TTC549 (cell line): ENCODE results near the gene PPP2R1A.
"Not testable (repeated sequence)": the region's sequence is repeated elsewhere in the genome, so short reads cannot be mapped to it uniquely, and the experiment has no call there.

Experiments
- FAIRE-seq: peaks from 2 replicates; lab custom pipeline; 2012; peaks lifted over from hg19 to GRCh38; lab: Jason Lieb, UNC

Gene PPP2R1A

DNA sequence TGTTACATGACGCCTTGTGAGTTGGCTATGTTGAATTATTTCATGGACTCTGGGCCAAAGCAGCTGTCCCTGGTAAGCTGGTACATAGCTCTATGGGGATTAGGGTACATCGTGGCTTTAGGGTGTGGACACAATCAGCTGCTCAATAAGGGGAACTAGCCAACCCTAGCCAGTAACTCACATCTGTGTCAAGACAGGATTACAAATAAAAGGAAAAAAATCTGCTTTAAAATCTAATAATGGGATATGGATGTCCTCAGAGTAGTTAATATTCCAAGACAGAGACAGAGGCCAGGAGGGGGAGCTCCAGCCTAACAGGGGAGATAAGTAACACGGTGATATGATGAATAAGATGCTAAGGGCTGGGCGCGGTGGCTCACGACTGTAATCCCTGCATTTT is 58.4 kb downstream of the PPP2R1A start:
- FAIRE-seq, result no peak

DNA sequence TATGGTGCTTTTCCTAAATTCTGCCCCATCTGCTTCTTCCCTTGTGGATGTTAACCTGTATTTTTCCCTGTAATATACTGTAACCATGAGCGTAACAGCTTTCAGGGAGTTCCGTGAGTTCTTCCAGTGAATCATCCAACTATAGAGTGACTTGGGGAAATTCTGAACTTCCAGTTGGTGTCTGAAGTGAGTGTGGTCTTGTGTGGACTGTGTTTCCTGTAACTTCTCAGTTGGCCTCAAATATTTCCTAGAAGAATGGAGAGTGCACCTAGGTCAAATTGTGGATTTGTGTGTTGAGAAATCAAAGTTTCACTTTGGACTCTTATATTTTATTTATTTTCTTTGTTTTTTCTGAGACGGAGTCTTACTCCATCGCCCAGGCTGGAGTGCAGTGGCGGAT is 68.6 kb downstream of the PPP2R1A start:
- no peak for FAIRE-seq

DNA sequence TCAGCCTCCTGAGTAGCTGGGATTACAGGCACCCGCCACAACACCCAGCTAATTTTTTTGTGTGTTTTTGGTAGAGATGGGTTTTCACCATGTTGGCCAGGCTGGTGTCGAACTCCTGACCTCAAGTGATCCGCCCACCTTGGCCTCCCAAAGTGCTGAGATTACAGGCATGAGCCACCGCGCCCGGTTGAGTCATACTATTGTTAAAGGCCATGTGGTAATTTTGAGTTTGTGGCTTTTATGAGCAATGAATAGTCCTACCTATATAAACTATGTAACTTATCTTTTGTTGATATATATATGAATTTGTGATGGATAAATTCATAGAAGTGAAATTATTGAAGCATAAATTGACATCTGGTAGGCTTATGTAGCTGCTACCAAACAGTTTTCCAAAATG is 75.7 kb downstream of the PPP2R1A start:
- not testable (repeated sequence) for FAIRE-seq

DNA sequence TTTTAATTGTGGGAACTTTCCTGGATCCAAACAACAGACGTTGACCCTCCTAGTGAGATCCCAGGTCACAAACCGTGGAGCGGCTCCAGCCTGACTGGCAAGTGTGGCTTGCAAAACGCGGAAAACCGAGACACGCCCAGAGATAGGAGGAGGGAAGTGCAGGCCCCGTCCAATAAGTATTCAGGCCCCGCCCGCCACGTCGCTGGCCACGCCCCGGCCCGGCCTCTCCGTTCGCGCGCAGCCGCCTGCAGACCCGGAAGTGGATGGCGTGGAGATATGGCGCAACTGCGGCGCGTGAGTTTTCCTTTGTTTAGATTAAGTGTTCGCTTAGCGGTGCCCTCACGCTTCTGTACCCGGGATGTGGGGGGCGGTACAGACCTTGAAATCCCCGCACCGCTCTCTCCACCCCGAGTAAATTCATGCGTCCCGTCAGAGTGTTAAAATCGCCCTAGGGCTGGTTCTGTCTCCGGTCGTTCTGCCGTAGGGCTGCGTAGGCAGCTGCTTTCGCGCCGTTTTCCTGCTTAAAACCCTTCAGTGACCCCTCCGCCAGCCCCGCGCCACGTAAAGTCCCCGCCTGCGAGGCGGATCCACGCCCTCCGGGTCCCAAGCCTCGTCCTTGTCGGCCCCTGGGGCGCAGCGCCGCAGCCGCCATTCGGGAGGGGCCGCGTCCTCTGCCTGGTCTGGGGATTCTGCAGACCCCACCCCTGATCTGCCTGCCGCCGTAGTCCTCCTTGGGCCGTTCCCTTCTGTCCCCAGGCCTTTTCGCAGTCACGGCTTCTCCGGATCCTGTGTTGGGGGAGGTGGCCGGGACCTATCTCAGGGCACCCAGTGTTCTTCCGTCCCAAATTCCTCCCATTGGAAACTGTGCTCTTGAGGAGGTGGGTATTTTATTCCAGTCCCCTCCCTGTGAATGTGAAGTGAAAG is 79.7 kb downstream of the PPP2R1A start, which contains the start of gene ZNF766:
ZNF766 (plus strand) TSS at position 250 of the 924 bp plus-strand sequence; CDS start at position 277, 27 bp downstream.
- peak; percentile 73 for FAIRE-seq

DNA sequence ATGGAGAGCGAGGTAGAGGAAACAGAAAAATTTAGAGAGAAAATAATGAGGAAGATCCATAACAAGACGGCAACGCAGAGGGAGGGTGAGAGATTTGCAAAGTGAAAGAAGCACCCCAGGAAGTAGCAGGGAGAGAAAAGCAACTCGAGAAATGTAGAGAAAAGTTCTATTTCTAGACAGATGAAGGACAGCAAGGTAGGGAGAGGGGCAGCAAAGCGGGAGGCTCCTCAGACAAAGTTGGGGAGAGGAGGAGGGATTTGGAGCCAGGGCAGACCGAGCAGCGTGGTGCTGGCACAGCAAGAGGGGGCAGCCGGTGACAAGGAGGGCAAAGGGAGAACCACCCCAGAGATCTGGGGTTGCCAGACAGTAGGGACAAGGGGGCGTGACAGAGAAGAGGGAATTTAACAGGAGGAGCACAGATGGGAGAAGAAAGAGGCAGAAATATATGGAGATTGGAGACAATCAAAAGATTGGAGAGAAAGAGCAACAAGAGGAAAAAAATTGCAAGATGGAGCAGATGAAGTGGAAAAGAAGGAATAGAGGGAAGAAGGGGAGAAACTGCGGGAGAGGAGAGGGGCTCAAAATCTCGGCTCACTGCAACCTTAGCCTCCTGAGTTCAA is 80.5 kb downstream of the PPP2R1A start:
- no peak for FAIRE-seq

DNA sequence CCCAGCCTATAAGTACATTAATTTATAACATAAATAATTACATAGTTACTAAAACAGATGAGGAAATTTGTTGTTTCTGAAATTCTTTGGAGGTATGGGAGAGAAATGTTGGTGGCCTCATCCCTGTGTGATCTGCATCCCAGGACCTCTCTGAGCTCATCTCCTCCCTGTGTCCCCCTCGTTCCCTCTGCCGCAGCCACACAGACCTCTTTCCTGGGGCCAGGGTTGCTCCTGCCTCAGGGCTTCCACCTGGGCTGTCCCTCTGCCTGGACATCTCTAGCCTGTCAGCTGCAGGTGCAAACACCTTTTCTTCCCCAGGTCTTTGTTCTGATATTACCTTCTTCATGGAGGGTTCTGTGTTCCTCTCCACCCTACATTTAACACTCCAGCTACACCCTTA is 83.4 kb downstream of the PPP2R1A start:
- FAIRE-seq, result no peak

DNA sequence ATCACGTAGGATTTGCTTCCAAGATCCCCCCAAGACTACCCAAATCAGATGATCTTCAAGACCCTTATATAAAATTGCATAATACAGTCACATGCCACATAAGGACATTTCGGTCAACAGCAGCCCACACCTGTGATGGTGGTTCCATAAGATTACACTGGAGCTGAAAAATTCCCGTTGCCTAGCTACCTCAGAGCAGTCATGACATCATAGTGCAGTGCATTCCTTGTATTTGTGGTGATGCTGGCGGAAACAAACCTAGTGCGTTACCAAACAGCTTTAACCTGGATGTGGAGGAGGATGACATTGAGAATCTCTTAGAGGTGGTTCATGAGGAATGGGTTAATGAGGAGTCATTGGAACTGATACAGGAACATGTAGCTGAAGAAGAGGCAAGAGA is 84.3 kb downstream of the PPP2R1A start:
- no peak for FAIRE-seq

DNA sequence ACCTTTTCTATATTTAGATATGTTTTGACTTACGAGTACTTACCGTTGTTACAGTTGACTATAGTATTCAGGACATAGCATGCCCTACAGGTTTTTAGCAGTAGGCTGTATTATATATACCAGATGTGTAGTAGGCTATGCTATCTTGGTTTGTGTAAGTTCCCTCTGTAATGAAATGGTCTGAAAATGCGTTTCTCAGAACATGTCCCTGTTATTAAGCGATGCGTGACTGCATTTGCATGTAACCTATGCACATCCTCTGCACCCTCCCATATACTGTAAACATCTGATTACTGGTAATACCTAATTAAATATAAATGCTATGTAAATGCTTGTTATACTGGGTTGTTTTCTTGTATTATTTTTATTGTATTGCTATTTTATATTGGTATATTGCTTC is 86.1 kb downstream of the PPP2R1A start:
- no peak for FAIRE-seq

DNA sequence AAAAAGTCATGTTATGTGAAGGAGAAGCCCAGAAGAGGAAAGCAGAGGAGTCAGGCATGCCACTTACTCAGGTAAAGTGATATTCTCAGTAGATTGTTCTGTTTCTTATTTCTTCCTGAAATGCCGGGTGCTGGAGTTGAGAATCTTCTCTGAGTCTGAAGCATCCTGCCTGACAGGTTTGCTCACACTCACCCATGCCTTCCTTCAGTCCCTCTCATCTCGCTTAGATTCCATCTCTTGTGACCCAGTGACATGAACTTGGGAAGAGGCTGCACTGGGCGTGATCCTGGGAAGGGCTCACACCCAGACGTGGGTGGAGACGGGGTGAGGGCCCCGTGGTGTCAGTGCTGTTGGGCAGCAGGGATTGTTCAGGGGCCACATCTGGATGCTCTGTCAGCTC is 87.6 kb downstream of the PPP2R1A start:
- FAIRE-seq, result no peak
